IMR-90 (cell line): ENCODE measurements around the gene NR5A1. TPM values are rescaled to one million over a fixed set of nuclear protein-coding genes. Genes with fewer than 3 reads are reported as not detected.

Source experiments
- ATAC-seq: fragments of 200-7000 bp; cut with Tn5 transposase; 2 replicates; pipeline ENCODE4 v1.9.1; 2020; ENCODE audit warnings: low read depth, mild to moderate bottlenecking, moderate library complexity
- BruUV-seq: library from RNA; stranded (reverse); fragments of 400-500 nt; replicated peaks from 2 replicates; lab custom pipeline; 2021; lab: Mats Ljungman, UMichigan
- CTCF ChIA-PET: fragments of 300-600 bp; formaldehyde crosslinking; extraction: SDS; loops from one replicate; lab custom pipeline; 2021; ENCODE audit warnings: antibody characterized with exemption; lab: Yijun Ruan, JAX
- POLR2A ChIA-PET: fragments of 300-600 bp; sonication (Branson Sonifier 250); formaldehyde crosslinking; loops from one replicate; lab custom pipeline; 2022; ENCODE audit warnings: antibody characterized with exemption; ENCODE audit not compliant: unreplicated experiment; lab: Charles Lee
- DNase-seq: peaks from one replicate; pipeline ENCODE4 v3.0.0; 2013
- H2AFZ ChIP-seq: replicated peaks from 2 replicates; pipeline ENCODE3; 2013; ENCODE audit warnings: low read length, mild to moderate bottlenecking; ENCODE audit not compliant: poor library complexity
- H2AK5ac ChIP-seq: 2 replicates; pipeline ENCODE4 v1.6.1; 2013; ENCODE audit warnings: low read depth, low read length, inconsistent platforms
- H2AK9ac ChIP-seq: replicated peaks from 2 replicates; pipeline ENCODE3; 2013; ENCODE audit warnings: mild to moderate bottlenecking, low read depth, low read length, moderate library complexity; ENCODE audit not compliant: poor library complexity
- H2BK120ac ChIP-seq: 2 replicates; pipeline ENCODE4 v1.6.1; 2013; ENCODE audit warnings: low read depth, low read length, inconsistent platforms
- H2BK15ac ChIP-seq: 3 replicates; pipeline ENCODE4 v1.6.1; 2013; ENCODE audit warnings: low read depth, low read length, inconsistent platforms
- H2BK20ac ChIP-seq: 2 replicates; pipeline ENCODE4 v1.6.1; 2013; ENCODE audit warnings: low read depth, mild to moderate bottlenecking, inconsistent platforms, low read length, moderate library complexity
- H2BK5ac ChIP-seq: 2 replicates; pipeline ENCODE4 v1.6.1; 2013; ENCODE audit warnings: mild to moderate bottlenecking, low read depth, low read length, inconsistent platforms; ENCODE audit not compliant: poor library complexity, severe bottlenecking
- H3K14ac ChIP-seq: replicated peaks from 2 replicates; pipeline ENCODE4 v1.6.1; 2013; ENCODE audit warnings: low read depth, low read length, inconsistent platforms
- H3K18ac ChIP-seq: 2 replicates; pipeline ENCODE4 v1.6.1; 2013; ENCODE audit warnings: low read depth, low read length, control low read depth
- H3K23ac ChIP-seq: 2 replicates; pipeline ENCODE4 v1.6.1; 2013; ENCODE audit warnings: low read depth, low read length, inconsistent platforms
- H3K27ac ChIP-seq: 2 replicates; pipeline ENCODE4 v1.5.1; 2013; ENCODE audit warnings: mild to moderate bottlenecking, control low read depth, low read length; ENCODE audit not compliant: insufficient read depth
- H3K27me3 ChIP-seq: 2 replicates; pipeline ENCODE4 v1.6.1; 2013; ENCODE audit warnings: low read length; ENCODE audit not compliant: control insufficient read depth, insufficient read depth
- H3K36me3 ChIP-seq: 2 replicates; pipeline ENCODE4 v1.6.1; 2013; ENCODE audit warnings: low read length, mixed read lengths; ENCODE audit not compliant: control insufficient read depth, insufficient read depth
- H3K4ac ChIP-seq: 2 replicates; pipeline ENCODE4 v1.6.1; 2013; ENCODE audit warnings: low read depth, low read length, inconsistent platforms
- H3K4me1 ChIP-seq: 2 replicates; pipeline ENCODE4 v1.6.1; 2013; ENCODE audit warnings: low read length, mixed read lengths; ENCODE audit not compliant: control insufficient read depth, insufficient read depth
- H3K4me2 ChIP-seq: 2 replicates; pipeline ENCODE4 v1.6.1; 2013; ENCODE audit warnings: low read depth, mild to moderate bottlenecking, control low read depth, low read length, moderate library complexity
- H3K4me3 ChIP-seq: 2 replicates; pipeline ENCODE4 v1.5.1; 2013; ENCODE audit warnings: low read depth, mild to moderate bottlenecking, control low read depth, low read length, moderate library complexity; ENCODE audit not compliant: insufficient read depth
- H3K56ac ChIP-seq: 2 replicates; pipeline ENCODE4 v1.6.1; 2013; ENCODE audit warnings: low read length, inconsistent platforms; ENCODE audit not compliant: insufficient read depth; ENCODE audit errors: extremely low read depth
- H3K79me1 ChIP-seq, 2 experiments: 2 replicates each; pipeline ENCODE4 v1.6.1; 2013; ENCODE audit warnings: low read length in 2 of 2, inconsistent platforms in 1 of 2, low read depth in 1 of 2
- H3K9ac ChIP-seq: 2 replicates; pipeline ENCODE4 v1.6.1; 2013; ENCODE audit warnings: low read depth, low read length, control low read depth
- H3K9me1 ChIP-seq: 2 replicates; pipeline ENCODE4 v1.6.1; 2013; ENCODE audit warnings: low read length, inconsistent platforms; ENCODE audit not compliant: insufficient read depth
- H3K9me3 ChIP-seq: 2 replicates; pipeline ENCODE4 v1.6.1; 2013; ENCODE audit warnings: low read length; ENCODE audit not compliant: control insufficient read depth, insufficient read depth
- H4K20me1 ChIP-seq: 2 replicates; pipeline ENCODE4 v1.6.1; 2013; ENCODE audit warnings: low read length, inconsistent platforms; ENCODE audit not compliant: insufficient read depth
- H4K5ac ChIP-seq: 2 replicates; pipeline ENCODE4 v1.6.1; 2013; ENCODE audit warnings: mild to moderate bottlenecking, low read depth, low read length, control low read depth
- H4K8ac ChIP-seq, 2 experiments: 2 replicates each; pipeline ENCODE4 v1.6.1; 2013; ENCODE audit warnings: low read depth in 2 of 2, low read length in 2 of 2, control low read depth in 1 of 2, inconsistent platforms in 1 of 2
- H4K91ac ChIP-seq: 2 replicates; pipeline ENCODE4 v1.6.1; 2013; ENCODE audit warnings: low read depth, low read length, inconsistent platforms; ENCODE audit not compliant: insufficient read depth
- BHLHE40 ChIP-seq: fragments of 150-350 bp; IDR thresholded peaks from 2 replicates; pipeline ENCODE4 v1.6.1; 2016; ENCODE audit warnings: mild to moderate bottlenecking, low read depth, low read length
- WGBS, 2 experiments: methylation state at CpG; one replicate each; pipeline versions ENCODE4 v1.1.5 to v1.1.7; 2013; ENCODE audit warnings: missing lambda C conversion rate in 2 of 2; ENCODE audit not compliant: insufficient read length in 1 of 2; ENCODE audit errors: extremely low coverage in 2 of 2; 5-methylcytosine and 5-hydroxymethylcytosine counted together
- dilution Hi-C: fragments of 300-500 bp; cut with HindIII; formaldehyde crosslinking; loops from one replicate; pipeline ENCODE4 v1.14.3; 2018; ENCODE audit warnings: low sequenced_read_pairs; ENCODE audit not compliant: unreplicated experiment
- in situ Hi-C: fragments of 300-500 bp; cut with MboI; formaldehyde crosslinking; loops from 3 replicates; pipeline ENCODE4 v1.14.3; 2019; ENCODE audit warnings: low sequenced_read_pairs, inconsistent platforms, mixed read lengths
- intact Hi-C: fragments of 100-400 bp; cut with micrococcal nuclease; formaldehyde crosslinking; loops from 2 replicates; pipeline ENCODE4 v1.10.0; 2022
- polyA plus RNA-seq, 3 experiments: library from polyadenylated mRNA; depleted of rRNA; stranded (reverse); fragments of >200 nt; gene quantifications; 2 replicates each; pipeline ENCODE4 v1.2.3, GENCODE V29; 2012; ENCODE audit warnings: low replicate concordance in 1 of 3
- total RNA-seq: library from RNA; depleted of rRNA; stranded (reverse); fragments of >200 nt; gene quantifications from 2 replicates; pipeline ENCODE4 v1.2.3, GENCODE V29; 2012
- TF ChIP-seq, protein P1 (sequence below): conservative IDR thresholded peaks from 2 replicates; pipeline ENCODE4 v1.5.1; 2012; ENCODE audit warnings: mild to moderate bottlenecking, low read depth, low read length, improper control_type of control experiment

NR5A1 gene
- total and polyA plus RNA-seq, 2 of the 4 experiments (the other 2 are of a cell fraction), result not detected

DNA sequence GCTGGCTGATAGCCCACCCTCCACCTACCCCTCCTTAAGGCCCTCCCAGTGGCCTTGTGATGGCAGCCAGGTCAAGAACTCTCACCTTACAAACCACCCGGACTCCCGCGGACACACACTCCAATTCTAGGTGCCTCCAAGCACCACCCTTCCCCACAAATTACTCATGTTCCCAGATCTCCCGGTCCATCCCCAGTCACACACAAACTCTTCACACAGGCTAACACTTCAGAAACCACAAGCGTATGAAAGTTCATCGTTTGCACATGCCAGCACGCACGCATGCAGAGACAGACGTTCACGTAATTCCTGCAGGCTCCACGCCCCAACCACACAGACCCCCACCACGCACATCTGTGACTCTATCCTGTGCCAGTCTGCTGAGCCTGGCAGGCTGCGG, 18.0 kb downstream of the NR5A1 start:
- Histone ChIP-seq H4K20me1 (no peaks in the 10 kb centered on the region), H4K8ac (no peak overlapping the region), H3K9me1 (no peaks in the 10 kb centered on the region), H3K56ac (no peak overlapping the region), H3K4ac (no peak overlapping the region), H2BK120ac (no peak overlapping the region), H3K4me1 (no peaks in the 10 kb centered on the region), H3K4me2 (no peak overlapping the region), H3K14ac (no peak overlapping the region), H3K9me3 (no peaks in the 10 kb centered on the region), H3K27me3 (peaks cover 74% of the 10 kb centered on the region), H3K36me3 (no peaks in the 10 kb centered on the region), H4K91ac (no peak overlapping the region), H2AK5ac (no peak overlapping the region), H3K4me3 (no peak overlapping the region), H3K23ac (no peak overlapping the region), H2AK9ac (no peak overlapping the region), H2BK20ac (no peak overlapping the region), H3K9ac (no peak overlapping the region), H3K18ac (no peak overlapping the region), H4K5ac (no peak overlapping the region), H2BK5ac (no peak overlapping the region), H3K27ac (no peak overlapping the region), H2AFZ (no peak overlapping the region), H2BK15ac (no peak overlapping the region), H3K79me1 (no peaks in the 10 kb centered on the region)
- intact Hi-C loops (no loop called here), dilution Hi-C loops (no loop called here), in situ Hi-C loops (no loop called here)
- ATAC-seq (no peak), DNase-seq (peak; percentile 7)
- POLR2A ChIA-PET, result interaction anchor here (0.5 kb wide), 1 partner anchor 45 kb away, joined by 5 read pairs; no protein-coding TSS in a partner anchor
- CTCF ChIA-PET, result no interaction called here
- 58% methylated on average over 11 of the region's 13 CpGs; no CpG with 5 or more reads in 1 of the 2 experiments for WGBS, 2 experiments
- no TSS peak for BruUV-seq
- peak; percentile 24; the same call in 1 of the 2 replicates for TF ChIP-seq BHLHE40
- TF ChIP-seq, protein P1, sequence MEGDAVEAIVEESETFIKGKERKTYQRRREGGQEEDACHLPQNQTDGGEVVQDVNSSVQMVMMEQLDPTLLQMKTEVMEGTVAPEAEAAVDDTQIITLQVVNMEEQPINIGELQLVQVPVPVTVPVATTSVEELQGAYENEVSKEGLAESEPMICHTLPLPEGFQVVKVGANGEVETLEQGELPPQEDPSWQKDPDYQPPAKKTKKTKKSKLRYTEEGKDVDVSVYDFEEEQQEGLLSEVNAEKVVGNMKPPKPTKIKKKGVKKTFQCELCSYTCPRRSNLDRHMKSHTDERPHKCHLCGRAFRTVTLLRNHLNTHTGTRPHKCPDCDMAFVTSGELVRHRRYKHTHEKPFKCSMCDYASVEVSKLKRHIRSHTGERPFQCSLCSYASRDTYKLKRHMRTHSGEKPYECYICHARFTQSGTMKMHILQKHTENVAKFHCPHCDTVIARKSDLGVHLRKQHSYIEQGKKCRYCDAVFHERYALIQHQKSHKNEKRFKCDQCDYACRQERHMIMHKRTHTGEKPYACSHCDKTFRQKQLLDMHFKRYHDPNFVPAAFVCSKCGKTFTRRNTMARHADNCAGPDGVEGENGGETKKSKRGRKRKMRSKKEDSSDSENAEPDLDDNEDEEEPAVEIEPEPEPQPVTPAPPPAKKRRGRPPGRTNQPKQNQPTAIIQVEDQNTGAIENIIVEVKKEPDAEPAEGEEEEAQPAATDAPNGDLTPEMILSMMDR, result no peak
